Left lung (tissue), 10 donors: ENCODE data around the gene XPNPEP3. TPM values are rescaled to one million over a fixed set of nuclear protein-coding genes. Genes with fewer than 3 reads are reported as not detected.

Experiments used
- ATAC-seq: fragments of 200-7000 bp; cut with Tn5 transposase; one replicate; pipeline ENCODE4 v1.9.1; 2020; ENCODE audit warnings: moderate library complexity
- DNase-seq, 4 donors: peaks; one replicate each; pipeline ENCODE4 v3.0.0-alpha.2; 2013 to 2020
- H3K27ac ChIP-seq, 2 donors: fragments of 200-600 bp; sonication (generic) in 1 of 2; one replicate each; pipeline versions ENCODE4 v1.5.0 to v1.8.0; 2020 to 2021
- H3K27me3 ChIP-seq, 2 donors: fragments of 200-600 bp; sonication (generic) in 1 of 2; one replicate each; pipeline versions ENCODE4 v1.5.0 to v1.8.0; 2020 to 2021
- H3K36me3 ChIP-seq, 2 donors: fragments of 200-600 bp; sonication (generic) in 1 of 2; one replicate each; pipeline versions ENCODE4 v1.5.0 to v1.8.0; 2020 to 2021
- H3K4me1 ChIP-seq, 2 donors: fragments of 200-600 bp; one replicate each; pipeline ENCODE4 v1.8.0; 2021
- H3K4me3 ChIP-seq, 2 donors: fragments of 200-600 bp; sonication (generic) in 1 of 2; one replicate each; pipeline versions ENCODE4 v1.5.0 to v1.8.0; 2020 to 2021; ENCODE audit warnings: mild to moderate bottlenecking in 1 of 2
- H3K9me3 ChIP-seq, 2 donors: fragments of 200-600 bp; sonication (generic) in 1 of 2; one replicate each; pipeline versions ENCODE4 v1.5.0 to v1.8.0; 2020 to 2021
- intact Hi-C, 2 donors: fragments of 100-400 bp; cut with DNase I; formaldehyde crosslinking; loops; one replicate each; pipeline versions ENCODE4 v1.11.2 to v1.14.2; 2022
- polyA plus RNA-seq, 6 donors: library from polyadenylated mRNA; unstranded; fragments of 120-200 nt; gene quantifications; one replicate each; pipeline ENCODE4 v1.2.1, GENCODE V29; 2013; ENCODE audit not compliant: insufficient read length in 6 of 6
- total RNA-seq, 2 donors: library from RNA; stranded (reverse); fragmentation: NEBNext Ultra II Directional; extraction: Animal tissue kit (Norgen Biotek cat#: 25700); gene quantifications; one replicate each; pipeline ENCODE4 v1.2.1, GENCODE V29; 2021
- TF ChIP-seq, protein P1 (sequence below), 2 donors: fragments of 200-600 bp; sonication (generic) in 1 of 2; IDR thresholded peaks; one replicate each; pipeline versions ENCODE4 v1.5.0 to v1.8.0; 2021; ENCODE audit warnings: antibody characterized with exemption in 2 of 2
- donor health status: DM: no; HTN: yes; CAD: no.
- donor health status: DM: no; HTN: no; CAD: no.

XPNPEP3 gene
- total and polyA plus RNA-seq, 8 donors, result 12.1 to 25.6 (median 21.9) TPM

DNA sequence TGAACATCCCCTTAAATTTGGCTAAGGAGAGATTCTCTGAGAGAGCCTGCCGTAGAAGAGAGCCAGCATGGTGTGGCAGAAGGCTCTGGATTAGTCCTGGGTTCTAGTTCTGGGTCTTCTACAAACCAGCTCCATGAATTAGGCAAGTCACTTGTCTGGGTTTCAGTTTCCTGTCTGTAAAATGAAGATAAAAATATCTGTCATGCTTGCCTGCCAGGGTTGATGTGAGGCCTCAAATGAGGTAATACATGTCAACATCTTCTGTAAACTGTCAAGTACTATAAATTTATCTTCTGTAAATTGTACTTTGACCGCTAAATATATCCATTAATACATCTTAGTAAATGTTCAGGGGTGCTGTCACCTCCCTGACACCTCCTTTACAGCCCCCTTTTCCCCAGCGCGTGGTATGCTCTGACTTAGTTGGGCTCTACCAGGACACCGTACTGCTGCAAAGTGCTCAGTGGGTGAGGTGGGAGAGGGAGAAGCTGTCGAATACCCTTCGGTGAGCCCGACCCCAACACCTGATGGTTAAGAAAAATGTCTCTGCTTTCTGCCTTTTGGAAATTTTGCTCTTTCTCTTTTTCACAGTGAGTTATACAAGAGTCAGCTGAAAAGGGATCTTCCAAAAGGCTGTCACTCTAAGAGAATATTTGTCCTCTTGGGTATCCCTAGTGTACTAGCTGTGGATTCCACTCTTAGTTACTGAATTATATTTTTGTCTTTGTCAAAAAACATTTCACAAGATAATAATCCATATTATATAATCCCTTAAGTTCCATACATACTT is 109.2 kb downstream of the XPNPEP3 start:
- Histone ChIP-seq H3K27ac (peak overlapping the region in 1 of 2 donors; percentile 28), H3K36me3 (peaks cover 4 to 85% of the 10 kb centered on the region in 2 donors), H3K4me1 (peaks cover 0 to 23% of the 10 kb centered on the region in 2 donors), H3K27me3 (no peaks in the 10 kb centered on the region), H3K9me3 (no peaks in the 10 kb centered on the region), H3K4me3 (no peak overlapping the region)
- DNase-seq (no peak), ATAC-seq (no peak)
- TF ChIP-seq, protein P1, sequence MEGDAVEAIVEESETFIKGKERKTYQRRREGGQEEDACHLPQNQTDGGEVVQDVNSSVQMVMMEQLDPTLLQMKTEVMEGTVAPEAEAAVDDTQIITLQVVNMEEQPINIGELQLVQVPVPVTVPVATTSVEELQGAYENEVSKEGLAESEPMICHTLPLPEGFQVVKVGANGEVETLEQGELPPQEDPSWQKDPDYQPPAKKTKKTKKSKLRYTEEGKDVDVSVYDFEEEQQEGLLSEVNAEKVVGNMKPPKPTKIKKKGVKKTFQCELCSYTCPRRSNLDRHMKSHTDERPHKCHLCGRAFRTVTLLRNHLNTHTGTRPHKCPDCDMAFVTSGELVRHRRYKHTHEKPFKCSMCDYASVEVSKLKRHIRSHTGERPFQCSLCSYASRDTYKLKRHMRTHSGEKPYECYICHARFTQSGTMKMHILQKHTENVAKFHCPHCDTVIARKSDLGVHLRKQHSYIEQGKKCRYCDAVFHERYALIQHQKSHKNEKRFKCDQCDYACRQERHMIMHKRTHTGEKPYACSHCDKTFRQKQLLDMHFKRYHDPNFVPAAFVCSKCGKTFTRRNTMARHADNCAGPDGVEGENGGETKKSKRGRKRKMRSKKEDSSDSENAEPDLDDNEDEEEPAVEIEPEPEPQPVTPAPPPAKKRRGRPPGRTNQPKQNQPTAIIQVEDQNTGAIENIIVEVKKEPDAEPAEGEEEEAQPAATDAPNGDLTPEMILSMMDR (IDR thresholded peaks at IDR 0.05), result no peak
- intact Hi-C loops, result no loop called here

- Histone ChIP-seq H3K27me3 (no peaks in the 10 kb centered on the region), H3K4me3 (no peak overlapping the region), H3K27ac (peak overlapping the region in 1 of 2 donors; percentile 28), H3K36me3 (peaks cover 4 to 85% of the 10 kb centered on the region in 2 donors), H3K4me1 (peaks cover 0 to 23% of the 10 kb centered on the region in 2 donors), H3K9me3 (no peaks in the 10 kb centered on the region)
- intact Hi-C loops, result no loop called here
- ATAC-seq (peak; percentile 49), DNase-seq (no peak)
- TF ChIP-seq, protein P1 (IDR thresholded peaks at IDR 0.05), result no peak
These were observed 109.8 kb downstream of the XPNPEP3 start for GRCh38 chr22:40966726-40967085.

GRCh38 chr22:40967111-40967760 is 110.3 kb downstream of the XPNPEP3 start:
- no peaks in the 10 kb centered on the region for H3K27me3 ChIP-seq
- H3K4me1 ChIP-seq, result peaks cover 0 to 23% of the 10 kb centered on the region in 2 donors
- peak in 1 of 4 donors; percentile 51 for DNase-seq
- no peak for ATAC-seq
- peaks cover 4 to 85% of the 10 kb centered on the region in 2 donors for H3K36me3 ChIP-seq
- H3K4me3 ChIP-seq, result no peak overlapping the region
- TF ChIP-seq, protein P1 (IDR thresholded peaks at IDR 0.05), result no peak
- intact Hi-C loops, result no loop called here
- peak overlapping the region in 1 of 2 donors; percentile 28 for H3K27ac ChIP-seq
- H3K9me3 ChIP-seq, result no peaks in the 10 kb centered on the region

DNA sequence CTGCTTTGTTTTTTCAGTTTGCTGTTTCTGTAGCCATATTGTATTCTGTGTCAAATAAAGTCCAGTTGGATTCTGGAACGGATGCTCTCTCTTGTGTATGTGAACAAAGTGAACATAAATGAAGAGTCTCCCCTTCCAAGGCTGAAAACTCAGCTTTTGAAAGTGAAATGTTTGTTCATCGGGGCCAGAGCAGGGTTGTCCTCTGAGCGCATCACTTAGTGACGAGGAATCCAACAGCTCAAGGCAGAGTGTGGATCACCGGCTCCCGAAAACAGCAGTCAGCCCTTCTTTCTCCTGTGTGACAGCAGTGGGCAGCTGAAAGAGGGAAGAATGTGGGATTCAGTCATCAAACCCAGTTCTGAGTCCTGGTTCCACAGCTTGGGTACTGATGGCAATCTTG is 115.6 kb downstream of the XPNPEP3 start:
- TF ChIP-seq, protein P1 (IDR thresholded peaks at IDR 0.05), result no peak
- Histone ChIP-seq H3K27ac (no peak overlapping the region), H3K4me1 (no peaks in the 10 kb centered on the region), H3K9me3 (no peaks in the 10 kb centered on the region), H3K36me3 (peaks cover 0 to 60% of the 10 kb centered on the region in 2 donors), H3K4me3 (no peak overlapping the region), H3K27me3 (no peaks in the 10 kb centered on the region)
- ATAC-seq (no peak), DNase-seq (peak in 1 of 4 donors; percentile 6)
- intact Hi-C loops, result no loop called here

DNA sequence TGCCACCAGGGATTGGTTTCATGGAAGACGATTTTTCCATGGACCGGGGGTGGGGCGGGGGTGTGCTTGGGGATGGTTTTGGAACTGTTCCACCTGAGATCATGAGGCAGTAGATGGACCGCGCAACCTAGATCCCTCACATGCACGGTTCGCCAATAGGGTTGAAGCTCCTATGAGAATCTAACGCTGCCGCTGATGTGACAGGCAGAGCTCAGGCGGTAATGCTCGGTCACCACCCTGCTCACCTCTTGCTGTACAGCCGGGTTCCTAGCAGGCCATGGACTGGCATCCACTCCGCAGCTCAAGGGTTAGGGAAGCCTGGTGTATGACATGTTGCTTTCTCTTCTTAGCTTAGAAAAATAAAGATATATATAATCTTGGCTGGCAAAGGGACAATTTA is 116.2 kb downstream of the XPNPEP3 start:
- DNase-seq (peak in 1 of 4 donors; percentile 27), ATAC-seq (no peak)
- no peaks in the 10 kb centered on the region for H3K4me1 ChIP-seq
- TF ChIP-seq, protein P1 (IDR thresholded peaks at IDR 0.05), result no peak
- intact Hi-C loops, result no loop called here
- H3K4me3 ChIP-seq, result no peak overlapping the region
- H3K36me3 ChIP-seq, result peaks cover 0 to 55% of the 10 kb centered on the region in 2 donors
- H3K27me3 ChIP-seq, result no peaks in the 10 kb centered on the region
- no peaks in the 10 kb centered on the region for H3K9me3 ChIP-seq
- no peak overlapping the region for H3K27ac ChIP-seq
